PC-9 (cell line): ENCODE measurements around the gene TNFAIP1. TPM values are rescaled to one million over a fixed set of nuclear protein-coding genes. Genes with fewer than 3 reads are reported as not detected.
A peak's percentile ranks its signal among the peaks of the same experiment; 100 is the strongest.

Source experiments
- BruUV-seq: library from RNA; stranded (reverse); fragments of 400-500 nt; replicated peaks from 2 replicates; lab custom pipeline; 2021; lab: Mats Ljungman, UMichigan
- CTCF ChIA-PET: fragments of 300-600 bp; sonication (Branson Sonifier 250); formaldehyde crosslinking; loops from one replicate; lab custom pipeline; 2022; ENCODE audit warnings: antibody characterized with exemption; lab: Charles Lee
- POLR2A ChIA-PET: fragments of 300-600 bp; sonication (Branson Sonifier 250); formaldehyde crosslinking; loops from one replicate; lab custom pipeline; 2022; ENCODE audit warnings: antibody characterized with exemption; ENCODE audit not compliant: unreplicated experiment; lab: Charles Lee
- DNase-seq, 2 experiments: peaks; one replicate each; pipeline versions ENCODE4 v3.0.0 to v3.0.0-alpha.2; 2015 to 2022; ENCODE audit warnings: mixed read lengths in 1 of 2
- H2AFZ ChIP-seq: fragments of 200-600 bp; sonication (generic); 2 replicates; pipeline ENCODE4 v1.8.1; 2017; ENCODE audit warnings: antibody characterized with exemption
- H3F3A ChIP-seq: fragments of 200-600 bp; sonication (generic); 2 replicates; pipeline ENCODE4 v1.8.1; 2017; ENCODE audit warnings: antibody characterized with exemption, mild to moderate bottlenecking, low read depth; ENCODE audit not compliant: insufficient read depth
- H3K27ac ChIP-seq: fragments of 200-600 bp; sonication (generic); 2 replicates; pipeline ENCODE4 v1.6.1; 2016; ENCODE audit warnings: mixed run types
- H3K27me3 ChIP-seq: fragments of 200-600 bp; sonication (generic); 2 replicates; pipeline ENCODE4 v1.6.1; 2016; ENCODE audit warnings: low read depth, mixed run types; ENCODE audit not compliant: insufficient read depth
- H3K36me3 ChIP-seq: fragments of 200-600 bp; sonication (generic); 2 replicates; pipeline ENCODE4 v1.6.1; 2016; ENCODE audit warnings: low read depth, mixed run types
- H3K4me1 ChIP-seq: fragments of 200-600 bp; sonication (generic); replicated peaks from 2 replicates; pipeline ENCODE4 v1.6.1; 2016; ENCODE audit warnings: mixed run types; ENCODE audit not compliant: insufficient read depth
- H3K4me2 ChIP-seq: fragments of 200-600 bp; sonication (generic); 2 replicates; pipeline ENCODE4 v1.6.1; 2017; ENCODE audit warnings: mixed run types
- H3K4me3 ChIP-seq: fragments of 200-600 bp; sonication (generic); 2 replicates; pipeline ENCODE4 v1.6.1; 2016; ENCODE audit warnings: mixed run types
- H3K79me2 ChIP-seq: fragments of 200-600 bp; sonication (generic); 2 replicates; pipeline ENCODE4 v1.6.1; 2017; ENCODE audit warnings: low read depth, mixed run types
- H3K9me2 ChIP-seq: fragments of 200-600 bp; sonication (generic); 2 replicates; pipeline ENCODE4 v1.8.1; 2017; ENCODE audit warnings: mild to moderate bottlenecking; ENCODE audit not compliant: insufficient read depth
- H3K9me3 ChIP-seq: fragments of 200-600 bp; sonication (generic); 2 replicates; pipeline ENCODE4 v1.8.1; 2016; ENCODE audit warnings: low read depth; ENCODE audit not compliant: insufficient read depth
- H4K20me1 ChIP-seq: fragments of 200-600 bp; sonication (generic); 2 replicates; pipeline ENCODE4 v1.8.1; 2017; ENCODE audit not compliant: insufficient read depth
- CTCF ChIP-seq: fragments of 200-600 bp; sonication (generic); conservative IDR thresholded peaks from 2 replicates; pipeline ENCODE4 v1.6.1; 2017; ENCODE audit warnings: mixed run types, antibody characterized with exemption, mild to moderate bottlenecking, moderate library complexity
- EZH2 ChIP-seq: fragments of 200-600 bp; sonication (generic); IDR thresholded peaks from 2 replicates; pipeline ENCODE4 v1.8.0; 2017; ENCODE audit warnings: antibody characterized with exemption, low read depth
- intact Hi-C: fragments of 100-400 bp; cut with micrococcal nuclease; formaldehyde crosslinking; loops from one replicate; pipeline ENCODE4 v1.10.0; 2022; ENCODE audit not compliant: unreplicated experiment
- total RNA-seq: library from RNA; stranded (reverse); gene quantifications from 2 replicates; pipeline ENCODE4 v1.2.3, GENCODE V29; 2021

TNFAIP1 gene
- total RNA-seq, 1 experiment from 2014 or later, result 46.8 TPM

- no peaks in the 10 kb centered on the region for H3K9me3 ChIP-seq
- ChIA-PET CTCF (interaction anchor here (0.7 kb wide), 2 partner anchors 9 to 12 kb away, joined by 3 to 6 read pairs; partner anchors contain the start of genes IFT20 and TNFAIP1), POLR2A (interaction anchor here (0.5 to 2.5 kb wide), 9 partner anchors 9 to 1052 kb away, joined by 3 to 42 read pairs (median 5); partner anchors contain the start of genes IFT20, POLDIP2 and TNFAIP1)
- peaks cover 26% of the 10 kb centered on the region for H3K4me1 ChIP-seq
- TF ChIP-seq EZH2 (no peak), CTCF (no peak; the same call in 1 of the 2 replicates)
- H3K4me2 ChIP-seq, result peak overlapping the region; percentile 39
- H3K4me3 ChIP-seq, result no peak overlapping the region
- H3K27me3 ChIP-seq, result no peaks in the 10 kb centered on the region
- H4K20me1 ChIP-seq, result 0 out of 2 replicates have a peak, but pooled peaks cover 3% of the 10 kb centered on the region
- H3K36me3 ChIP-seq, result peaks cover 24% of the 10 kb centered on the region
- H3K79me2 ChIP-seq, result no peaks in the 10 kb centered on the region
- TSS peak; percentile 13 for BruUV-seq
- H3K27ac ChIP-seq, result peak overlapping the region; percentile 72
- H3K9me2 ChIP-seq, result no peaks in the 10 kb centered on the region
- H2AFZ ChIP-seq, result no peak overlapping the region
- intact Hi-C loops, result loop anchor here (1.0 kb wide), 2 partner anchors 11 to 33 kb away; no protein-coding TSS in a partner anchor
- DNase-seq, result peak; percentile 82 to 89
- H3F3A ChIP-seq, result peaks cover 56% of the 10 kb centered on the region
Observed at GRCh38 chr17:28347261-28347891, 11.8 kb downstream of the TNFAIP1 start.

GRCh38 chr17:28348979-28349378 lies 13.4 kb downstream of the TNFAIP1 start:
- Histone ChIP-seq H3K27me3 (no peaks in the 10 kb centered on the region), H3K9me3 (no peaks in the 10 kb centered on the region), H3K9me2 (no peaks in the 10 kb centered on the region), H3K4me1 (peaks cover 26% of the 10 kb centered on the region), H3K36me3 (peaks cover 24% of the 10 kb centered on the region), H3F3A (peaks cover 56% of the 10 kb centered on the region), H3K79me2 (no peaks in the 10 kb centered on the region), H2AFZ (no peak overlapping the region), H4K20me1 (0 out of 2 replicates have a peak, but pooled peaks cover 3% of the 10 kb centered on the region), H3K4me2 (no peak overlapping the region), H3K4me3 (no peak overlapping the region), H3K27ac (no peak overlapping the region)
- TF ChIP-seq CTCF (no peak), EZH2 (no peak)
- ChIA-PET CTCF (no interaction called here), POLR2A (no interaction called here)
- DNase-seq, result no peak
- intact Hi-C loops, result no loop called here
- no TSS peak for BruUV-seq

GRCh38 chr17:28350271-28350670 lies 14.7 kb downstream of the TNFAIP1 start:
- Histone ChIP-seq H3K27me3 (no peaks in the 10 kb centered on the region), H3K9me3 (no peaks in the 10 kb centered on the region), H4K20me1 (no peaks in the 10 kb centered on the region), H3K79me2 (no peaks in the 10 kb centered on the region), H3K4me1 (peaks cover 26% of the 10 kb centered on the region), H3K4me2 (no peak overlapping the region), H3F3A (peaks cover 50% of the 10 kb centered on the region), H3K4me3 (no peak overlapping the region), H3K36me3 (peaks cover 12% of the 10 kb centered on the region), H2AFZ (no peak overlapping the region), H3K9me2 (no peaks in the 10 kb centered on the region), H3K27ac (no peak overlapping the region)
- intact Hi-C loops, result no loop called here
- ChIA-PET POLR2A (no interaction called here), CTCF (interaction anchor here (0.6 kb wide), 1 partner anchor 1408 kb away, joined by 3 read pairs; no protein-coding TSS in a partner anchor)
- BruUV-seq, result no TSS peak
- no peak for DNase-seq
- no peak for TF ChIP-seq CTCF
- TF ChIP-seq EZH2, result no peak
